ENCODE measurements around the gene LSM8.
"Not testable (repeated sequence)": the region's sequence is repeated elsewhere in the genome, so short reads cannot be mapped to it uniquely, and the experiment has no call there.

The LSM8 gene

GRCh38 chr7:118214051-118214832 is 30.3 kb downstream of the LSM8 start:
- peak; percentile 37 for DNase-seq

- DNase-seq: no peak
Measured at GRCh38 chr7:118214833-118215182, 30.8 kb downstream of the LSM8 start.

- DNase-seq: no peak
Measured at GRCh38 chr7:118217210-118217619, 33.3 kb downstream of the LSM8 start.

GRCh38 chr7:118218413-118219156 is 34.6 kb downstream of the LSM8 start:
- no peak for DNase-seq

GRCh38 chr7:118219157-118219512 is 35.2 kb downstream of the LSM8 start:
- DNase-seq: no peak

GRCh38 chr7:118220583-118220982 is 36.6 kb downstream of the LSM8 start:
- no peak for DNase-seq

- DNase-seq: no peak
Measured at GRCh38 chr7:118222591-118222990, 38.6 kb downstream of the LSM8 start.

GRCh38 chr7:118224521-118224920 is 40.6 kb downstream of the LSM8 start, which contains the start of gene ANKRD7:
ANKRD7 (plus strand) TSS chr7:118224704; CDS start chr7:118224831, 127 bp downstream.
- DNase-seq: no peak

- DNase-seq: no peak
Measured at GRCh38 chr7:118232837-118233236, 48.9 kb downstream of the LSM8 start.

- DNase-seq: no peak
Measured at GRCh38 chr7:118233799-118234198, 49.8 kb downstream of the LSM8 start.

- DNase-seq: no peak
Measured at GRCh38 chr7:118239014-118239413, 55.0 kb downstream of the LSM8 start.

- DNase-seq: not testable (repeated sequence)
Measured at GRCh38 chr7:118240320-118240719, 56.4 kb downstream of the LSM8 start.
